Measurements from ENCODE around the gene SYNE1.
A peak's percentile ranks its signal among the peaks of the same experiment; 100 is the strongest.

Gene SYNE1

GRCh38 chr6:152490971-152491378, 146.2 kb downstream of the SYNE1 start:
- peak; percentile 63 for DNase-seq (ENCODE audit: low read depth)

GRCh38 chr6:152484806-152485205, 152.4 kb downstream of the SYNE1 start:
- DNase-seq (ENCODE audit: low read depth): no peak

GRCh38 chr6:152482289-152482688, 154.9 kb downstream of the SYNE1 start:
- no peak for DNase-seq (ENCODE audit: low read depth)

- no peak for DNase-seq (ENCODE audit: low read depth)
These were observed 158.7 kb downstream of the SYNE1 start for GRCh38 chr6:152478377-152479010.

- no peak for DNase-seq (ENCODE audit: low read depth)
These were observed 162.8 kb downstream of the SYNE1 start for GRCh38 chr6:152474354-152474753.

- DNase-seq (ENCODE audit: low read depth): no peak
These were observed 164.8 kb downstream of the SYNE1 start for GRCh38 chr6:152472325-152472724.

- no peak for DNase-seq (ENCODE audit: low read depth)
These were observed 165.5 kb downstream of the SYNE1 start for GRCh38 chr6:152471456-152472265.

GRCh38 chr6:152463164-152463563, 174.0 kb downstream of the SYNE1 start:
- DNase-seq (ENCODE audit: low read depth): no peak

- DNase-seq (ENCODE audit: low read depth): peak; percentile 5
These were observed 174.4 kb downstream of the SYNE1 start for GRCh38 chr6:152462716-152463115.

- no peak for DNase-seq (ENCODE audit: low read depth)
These were observed 175.6 kb downstream of the SYNE1 start for GRCh38 chr6:152461556-152461955.

GRCh38 chr6:152458648-152459644, 178.2 kb downstream of the SYNE1 start:
- no peak for DNase-seq (ENCODE audit: low read depth)

- DNase-seq (ENCODE audit: low read depth): no peak
These were observed 179.1 kb downstream of the SYNE1 start for GRCh38 chr6:152457949-152458624.

- no peak for DNase-seq (ENCODE audit: low read depth)
These were observed 183.2 kb downstream of the SYNE1 start for GRCh38 chr6:152454003-152454402.

- DNase-seq (ENCODE audit: low read depth): no peak
These were observed 183.7 kb downstream of the SYNE1 start for GRCh38 chr6:152453421-152453820.

GRCh38 chr6:152452639-152453038, 184.5 kb downstream of the SYNE1 start:
- DNase-seq (ENCODE audit: low read depth): no peak

GRCh38 chr6:152450519-152450918, 186.6 kb downstream of the SYNE1 start:
- no peak for DNase-seq (ENCODE audit: low read depth)

- no peak for DNase-seq (ENCODE audit: low read depth)
These were observed 195.3 kb downstream of the SYNE1 start for GRCh38 chr6:152441902-152442301.

- DNase-seq (ENCODE audit: low read depth): no peak
These were observed 201.3 kb downstream of the SYNE1 start for GRCh38 chr6:152435816-152436215.

GRCh38 chr6:152432758-152433157, 204.4 kb downstream of the SYNE1 start:
- no peak for DNase-seq (ENCODE audit: low read depth)

- DNase-seq (ENCODE audit: low read depth): no peak
These were observed 209.0 kb downstream of the SYNE1 start for GRCh38 chr6:152428126-152428525.

- DNase-seq (ENCODE audit: low read depth): no peak
These were observed 210.9 kb downstream of the SYNE1 start for GRCh38 chr6:152426276-152426675.
